OCI-LY7 (cell line): ENCODE data around the gene CLEC4G. TPM values are rescaled to one million over a fixed set of nuclear protein-coding genes. Genes with fewer than 3 reads are reported as not detected.

Source experiments
- BruUV-seq: library from RNA; stranded (reverse); fragments of 400-500 nt; replicated peaks from 2 replicates; lab custom pipeline; 2021; lab: Mats Ljungman, UMichigan
- CTCF ChIA-PET: fragments of 300-600 bp; sonication (Branson Sonifier 250); formaldehyde crosslinking; loops from one replicate; lab custom pipeline; 2022; ENCODE audit warnings: antibody characterized with exemption; ENCODE audit not compliant: unreplicated experiment; lab: Charles Lee
- POLR2A ChIA-PET: fragments of 300-600 bp; sonication (Branson Sonifier 250); formaldehyde crosslinking; loops from one replicate; lab custom pipeline; 2022; ENCODE audit warnings: antibody characterized with exemption; lab: Charles Lee
- DNase-seq: peaks from one replicate; pipeline ENCODE4 v3.0.0-alpha.2; 2015; ENCODE audit warnings: low spot score
- H2AFZ ChIP-seq: fragments of 200-600 bp; sonication (generic), shearing (Covaris generic); 2 replicates; pipeline ENCODE4 v1.6.1; 2014; ENCODE audit warnings: mild to moderate bottlenecking, antibody characterized with exemption, low read length, moderate library complexity
- H3K27ac ChIP-seq: fragments of 200-600 bp; sonication (generic); 2 replicates; pipeline ENCODE4 v1.5.1; 2014; ENCODE audit warnings: mixed run types, low read depth, mild to moderate bottlenecking, moderate library complexity, low read length, inconsistent platforms; ENCODE audit not compliant: poor library complexity, severe bottlenecking
- H3K36me3 ChIP-seq: fragments of 200-600 bp; sonication (generic); 2 replicates; pipeline ENCODE4 v1.6.1; 2014; ENCODE audit warnings: mild to moderate bottlenecking, antibody characterized with exemption, low read length, moderate library complexity, mixed read lengths; ENCODE audit not compliant: insufficient read depth
- H3K4me1 ChIP-seq: fragments of 200-600 bp; sonication (generic); 2 replicates; pipeline ENCODE4 v1.5.1; 2014; ENCODE audit warnings: mild to moderate bottlenecking, low read length; ENCODE audit not compliant: insufficient read depth, poor library complexity, severe bottlenecking
- H3K4me2 ChIP-seq: fragments of 200-600 bp; sonication (generic); 2 replicates; pipeline ENCODE4 v1.6.1; 2014; ENCODE audit warnings: mild to moderate bottlenecking, low read length
- H3K4me3 ChIP-seq: fragments of 200-600 bp; sonication (generic); 2 replicates; pipeline ENCODE4 v1.5.1; 2014; ENCODE audit warnings: mild to moderate bottlenecking, low read depth, low read length; ENCODE audit not compliant: poor library complexity, severe bottlenecking
- H3K79me2 ChIP-seq: fragments of 200-600 bp; sonication (generic); 2 replicates; pipeline ENCODE4 v1.6.1; 2016; ENCODE audit warnings: low read depth, mild to moderate bottlenecking, low read length, moderate library complexity, mixed read lengths; ENCODE audit not compliant: insufficient read depth
- H3K9me2 ChIP-seq: fragments of 200-600 bp; sonication (generic); 2 replicates; pipeline ENCODE4 v1.6.1; 2016; ENCODE audit warnings: mild to moderate bottlenecking, low read length, mixed read lengths; ENCODE audit not compliant: insufficient read depth
- H3K9me3 ChIP-seq: fragments of 200-600 bp; sonication (generic); 2 replicates; pipeline ENCODE4 v1.6.1; 2014; ENCODE audit warnings: mild to moderate bottlenecking, mixed run types, low read length, mixed read lengths
- H4K20me1 ChIP-seq: fragments of 200-600 bp; sonication (generic); 2 replicates; pipeline ENCODE4 v1.6.1; 2014; ENCODE audit warnings: mild to moderate bottlenecking, antibody characterized with exemption, low read length, moderate library complexity, mixed read lengths; ENCODE audit not compliant: insufficient read depth
- CTCF ChIP-seq: fragments of 200-600 bp; sonication (generic); conservative IDR thresholded peaks from 2 replicates; pipeline ENCODE4 v1.5.1; 2014; ENCODE audit warnings: mild to moderate bottlenecking, antibody characterized with exemption, low read length, moderate library complexity, mixed read lengths
- EZH2phosphoT487 ChIP-seq: fragments of 200-600 bp; sonication (generic); IDR thresholded peaks from 2 replicates; pipeline ENCODE4 v1.6.1; 2018; ENCODE audit warnings: low read depth, borderline replicate concordance, mild to moderate bottlenecking, mixed run types, antibody characterized with exemption, low read length, moderate library complexity, mixed read lengths
- intact Hi-C: fragments of 100-400 bp; cut with micrococcal nuclease; formaldehyde crosslinking; loops from one replicate; pipeline ENCODE4 v1.10.0; 2022; ENCODE audit not compliant: unreplicated experiment
- total RNA-seq, 2 experiments: library from RNA; depleted of rRNA in 1 of 2; stranded (reverse); fragments of >200 nt in 1 of 2; shearing (Covaris generic) in 1 of 2; gene quantifications; 2 replicates each; pipeline ENCODE4 v1.2.3, GENCODE V29; 2014 to 2022

Gene CLEC4G
- total RNA-seq, 2 experiments from 2014 or later, result not detected

GRCh38 chr19:7716762-7717161, 15.1 kb downstream of the CLEC4G start:
- Histone ChIP-seq H2AFZ (no peak overlapping the region), H3K9me2 (no peaks in the 10 kb centered on the region), H3K36me3 (no peaks in the 10 kb centered on the region), H3K79me2 (no peaks in the 10 kb centered on the region), H3K9me3 (no peaks in the 10 kb centered on the region), H3K4me1 (peaks cover 13% of the 10 kb centered on the region), H3K27ac (no peak overlapping the region), H3K4me3 (no peak overlapping the region), H3K4me2 (no peak overlapping the region), H4K20me1 (no peaks in the 10 kb centered on the region)
- CTCF ChIA-PET, result no interaction called here
- intact Hi-C loops, result no loop called here
- TF ChIP-seq EZH2phosphoT487, result no peak
- no peak for TF ChIP-seq CTCF
- POLR2A ChIA-PET, result interaction anchor here (0.6 to 0.7 kb wide), 3 partner anchors 25 to 1064 kb away, joined by 3 read pairs; no protein-coding TSS in a partner anchor
- DNase-seq, result no peak
- BruUV-seq, result no TSS peak

DNA sequence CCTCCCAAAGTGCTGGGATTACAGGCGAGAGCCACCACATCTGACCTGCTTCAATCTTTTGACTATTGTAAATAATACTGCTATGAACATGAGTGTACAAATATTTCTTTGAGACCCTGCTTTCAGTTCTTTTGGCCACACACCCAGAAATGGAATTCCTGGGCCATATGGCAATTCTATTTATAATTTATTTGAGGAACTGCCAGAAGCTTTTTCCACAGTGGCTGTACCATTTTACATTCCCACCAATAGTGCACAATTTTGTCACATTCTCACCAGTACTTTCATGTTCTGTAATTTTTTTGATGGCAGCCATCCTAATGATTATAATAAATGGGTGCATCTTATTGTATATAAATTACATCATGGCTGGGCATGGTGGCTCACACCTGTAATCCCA, 16.2 kb downstream of the CLEC4G start:
- H2AFZ ChIP-seq, result no peak overlapping the region
- no peaks in the 10 kb centered on the region for H3K9me2 ChIP-seq
- no peaks in the 10 kb centered on the region for H3K79me2 ChIP-seq
- H3K9me3 ChIP-seq, result no peaks in the 10 kb centered on the region
- BruUV-seq, result no TSS peak
- no peak overlapping the region for H3K4me2 ChIP-seq
- no peak for TF ChIP-seq EZH2phosphoT487
- no peak for TF ChIP-seq CTCF
- DNase-seq, result no peak
- H3K4me1 ChIP-seq, result peaks cover 13% of the 10 kb centered on the region
- H3K36me3 ChIP-seq, result no peaks in the 10 kb centered on the region
- ChIA-PET CTCF (no interaction called here), POLR2A (no interaction called here)
- H3K4me3 ChIP-seq, result no peak overlapping the region
- no peak overlapping the region for H3K27ac ChIP-seq
- no peaks in the 10 kb centered on the region for H4K20me1 ChIP-seq
- intact Hi-C loops, result no loop called here

- Histone ChIP-seq H3K27ac (no peak overlapping the region), H3K4me1 (peaks cover 39% of the 10 kb centered on the region), H3K4me2 (no peak overlapping the region), H3K79me2 (no peaks in the 10 kb centered on the region), H2AFZ (no peak overlapping the region), H3K36me3 (no peaks in the 10 kb centered on the region), H3K4me3 (no peak overlapping the region), H4K20me1 (no peaks in the 10 kb centered on the region), H3K9me3 (no peaks in the 10 kb centered on the region), H3K9me2 (no peaks in the 10 kb centered on the region)
- DNase-seq, result no peak
- ChIA-PET CTCF (no interaction called here), POLR2A (no interaction called here)
- intact Hi-C loops, result no loop called here
- no TSS peak for BruUV-seq
- TF ChIP-seq EZH2phosphoT487 (no peak), CTCF (no peak)
Measured at GRCh38 chr19:7710616-7711015, 21.3 kb downstream of the CLEC4G start.
